ENCODE measurements around the gene CDK15.
"Not testable (repeated sequence)": the region's sequence is repeated elsewhere in the genome, so short reads cannot be mapped to it uniquely, and the experiment has no call there.

The CDK15 gene

DNA sequence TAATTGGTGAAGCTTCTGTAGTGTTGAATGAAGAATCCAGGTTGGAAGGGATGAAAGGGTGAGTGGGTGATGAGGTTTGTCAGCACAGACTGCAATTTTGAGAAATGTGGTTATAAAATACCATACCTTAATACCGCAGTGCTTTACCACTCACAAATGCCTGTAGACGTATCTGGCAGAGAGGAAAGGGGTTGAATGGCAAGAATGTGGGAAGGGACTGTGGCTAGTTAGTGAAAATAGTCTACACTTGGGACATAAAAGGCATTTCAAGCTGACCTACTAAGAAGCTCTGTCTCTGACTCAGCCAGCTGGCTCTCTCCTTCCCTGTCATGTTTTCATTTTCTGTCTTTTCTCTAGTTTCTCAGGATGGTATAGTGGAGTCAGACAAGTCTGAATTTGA lies 25.1 kb downstream of the CDK15 start:
- FAIRE-seq: no peak

DNA sequence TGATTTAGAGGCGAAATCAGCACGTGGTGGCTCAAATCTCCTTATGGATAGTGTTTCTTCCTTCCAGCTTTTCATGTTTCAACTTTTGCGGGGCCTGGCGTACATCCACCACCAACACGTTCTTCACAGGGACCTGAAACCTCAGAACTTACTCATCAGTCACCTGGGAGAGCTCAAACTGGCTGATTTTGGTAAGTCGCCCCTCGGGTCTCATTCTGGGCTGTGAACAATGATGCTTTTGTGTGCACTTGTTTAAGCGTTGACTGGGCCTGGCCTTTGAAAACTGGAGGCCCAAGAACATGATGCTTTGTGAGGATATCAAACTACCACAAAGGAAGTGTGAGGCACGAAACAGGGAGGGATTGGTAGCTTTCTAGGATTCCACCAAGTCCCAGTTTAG lies 27.4 kb downstream of the CDK15 start:
- FAIRE-seq: no peak

DNA sequence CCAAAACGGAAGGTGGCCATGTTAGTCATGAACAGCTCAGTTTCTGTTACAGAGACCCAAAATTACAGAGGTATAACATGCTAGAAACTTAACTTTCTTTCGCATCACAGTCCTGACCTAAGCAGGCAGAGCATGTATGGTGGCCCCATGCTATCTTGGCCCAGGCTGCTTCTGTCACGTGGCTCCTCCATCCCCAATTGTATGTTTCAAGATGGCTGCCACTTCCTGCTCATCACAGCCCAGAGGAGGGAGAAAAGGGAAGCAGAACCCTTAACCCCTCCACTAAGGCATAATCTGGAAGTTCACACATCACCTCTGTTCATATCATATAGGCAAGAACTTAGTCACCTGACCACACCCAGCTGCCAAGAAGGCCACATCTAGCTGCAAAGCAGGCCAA lies 28.7 kb downstream of the CDK15 start:
- no peak for FAIRE-seq

DNA sequence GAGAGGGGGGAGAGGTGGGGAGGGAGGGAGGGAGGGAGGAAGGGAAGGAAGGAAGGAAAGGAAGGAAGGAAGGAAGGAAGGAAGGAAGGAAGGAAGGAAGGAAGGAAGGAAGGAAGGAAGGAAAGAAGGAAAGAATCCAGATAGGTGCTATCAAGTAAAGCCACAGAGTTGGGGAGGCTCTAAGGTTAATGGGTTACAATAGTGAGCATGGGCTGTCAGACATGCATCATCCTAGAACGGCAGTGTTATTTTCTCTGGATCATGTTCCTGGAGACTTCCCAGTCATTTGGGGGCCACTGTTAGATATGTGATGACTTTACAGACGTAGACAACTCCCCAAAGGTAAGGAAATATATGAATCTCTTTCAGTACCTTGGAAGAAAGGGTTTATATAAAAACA lies 31.1 kb downstream of the CDK15 start:
- FAIRE-seq: no peak

DNA sequence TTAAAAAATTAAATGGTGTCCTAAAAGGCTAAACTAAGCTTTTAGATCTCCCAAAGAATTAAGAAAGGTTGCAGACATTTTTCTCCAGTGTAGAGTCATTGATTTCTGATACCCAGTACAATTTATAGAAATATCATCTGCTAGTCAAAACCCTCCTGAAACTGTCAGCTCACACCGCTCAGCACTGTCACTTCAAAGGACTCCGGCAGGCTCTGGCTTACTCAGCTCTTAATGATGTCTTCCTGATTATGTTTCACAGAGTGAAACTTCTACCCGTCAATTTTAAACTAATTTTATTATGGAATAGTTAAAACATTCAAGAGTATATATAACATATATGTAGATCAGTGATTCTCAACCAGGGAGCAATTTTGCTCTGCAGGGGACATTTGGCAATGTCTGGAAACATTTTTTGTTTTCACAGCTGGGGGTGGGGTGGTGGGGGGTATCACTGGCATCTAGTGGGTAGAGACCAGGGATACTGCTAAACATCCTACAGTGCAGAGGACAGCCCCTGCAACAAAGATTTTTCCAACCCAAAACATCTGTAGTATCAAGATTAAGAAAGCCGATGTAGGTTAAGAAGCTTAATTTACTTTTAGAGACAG lies 31.6 kb downstream of the CDK15 start:
- FAIRE-seq: no peak

DNA sequence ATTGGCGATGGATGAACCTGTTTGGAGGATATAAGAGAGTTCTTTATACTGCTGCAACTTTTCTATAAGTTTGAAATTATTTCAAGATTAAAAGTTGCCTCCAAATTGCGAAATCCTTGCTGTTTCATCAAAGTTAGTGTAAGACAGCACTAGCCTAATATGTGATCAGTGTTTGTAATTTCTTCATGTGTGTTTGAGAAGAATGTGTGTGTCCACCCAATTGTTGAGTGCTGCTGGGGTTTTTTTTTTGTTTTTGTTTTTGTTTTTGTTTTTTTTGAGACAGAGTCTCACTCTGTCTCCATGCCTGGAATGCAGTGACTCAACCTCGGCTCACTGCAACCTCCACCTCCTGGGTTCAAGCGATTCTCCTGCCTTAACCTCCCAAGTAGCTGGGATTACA lies 33.4 kb downstream of the CDK15 start:
- no peak for FAIRE-seq

DNA sequence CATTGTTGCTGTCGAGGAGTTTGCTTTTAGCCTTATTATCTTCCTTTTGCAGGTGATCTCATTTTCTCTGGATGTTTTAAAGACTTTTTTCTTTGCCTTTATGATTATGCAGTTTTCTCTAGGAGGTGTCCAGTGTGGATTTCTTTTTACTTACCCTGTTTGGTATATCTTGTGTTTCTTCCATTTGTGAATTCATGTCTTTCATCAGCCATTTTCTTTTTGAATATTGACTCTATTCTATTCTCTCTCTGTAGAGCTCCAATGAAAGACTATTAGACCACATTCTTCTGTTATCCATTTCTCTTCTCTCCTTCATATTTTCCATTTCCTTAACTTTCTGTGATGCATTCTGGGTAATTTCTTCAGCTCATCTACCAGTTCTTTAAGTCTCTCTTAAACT lies 34.4 kb downstream of the CDK15 start:
- FAIRE-seq: no peak

DNA sequence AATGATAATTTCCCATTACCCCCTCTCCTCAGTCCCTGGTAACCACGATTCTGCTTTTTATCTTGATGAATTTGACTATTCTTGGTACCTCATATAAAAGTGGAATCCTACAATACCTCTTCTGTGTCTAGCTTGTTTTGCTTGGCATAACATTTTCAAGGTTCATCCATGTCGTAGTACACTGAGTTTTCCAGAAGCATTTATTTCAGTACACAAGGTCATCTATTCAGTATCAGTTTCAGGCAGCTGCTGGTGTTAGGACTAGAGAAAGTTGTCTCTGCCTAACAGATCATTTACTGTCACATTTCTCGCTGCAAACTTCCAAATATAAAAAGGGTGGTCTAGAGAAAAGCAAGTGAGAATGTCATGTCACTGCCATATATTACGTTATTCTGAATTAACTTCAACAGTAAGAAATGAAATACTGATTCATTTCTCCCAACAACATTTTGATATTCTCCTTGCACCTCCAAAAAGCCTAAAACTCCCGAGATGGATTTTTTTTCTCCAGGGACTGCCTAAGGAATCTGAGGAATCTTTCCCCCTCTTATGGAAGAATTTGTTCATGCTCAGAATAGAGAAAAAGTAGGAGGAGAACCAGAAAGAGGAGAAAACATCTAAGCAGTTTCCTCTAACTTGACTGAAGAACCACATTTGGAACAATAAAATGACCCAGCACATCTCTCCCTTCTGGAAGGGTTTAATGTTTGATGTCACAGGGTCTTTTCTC lies 36.0 kb downstream of the CDK15 start:
- no peak for FAIRE-seq

DNA sequence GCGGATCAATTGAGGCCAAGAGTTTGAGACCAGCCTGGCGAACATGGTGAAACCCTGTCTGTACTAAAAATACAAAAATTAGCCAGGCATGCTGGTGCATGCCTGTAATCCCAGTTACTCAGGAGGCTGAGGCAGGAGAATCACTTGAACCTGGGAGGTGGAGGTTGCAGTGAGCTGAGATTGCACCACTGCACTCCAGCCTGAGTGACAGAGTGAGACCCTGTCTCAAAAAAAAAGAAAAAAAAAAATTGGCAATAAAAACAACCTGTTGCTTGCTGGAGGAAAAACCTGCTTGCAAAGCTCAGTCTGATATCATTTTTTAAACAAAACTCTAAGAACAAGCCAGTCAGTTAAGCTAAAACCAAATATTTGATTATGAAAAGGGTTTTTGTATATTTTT lies 38.6 kb downstream of the CDK15 start:
- FAIRE-seq: not testable (repeated sequence)

DNA sequence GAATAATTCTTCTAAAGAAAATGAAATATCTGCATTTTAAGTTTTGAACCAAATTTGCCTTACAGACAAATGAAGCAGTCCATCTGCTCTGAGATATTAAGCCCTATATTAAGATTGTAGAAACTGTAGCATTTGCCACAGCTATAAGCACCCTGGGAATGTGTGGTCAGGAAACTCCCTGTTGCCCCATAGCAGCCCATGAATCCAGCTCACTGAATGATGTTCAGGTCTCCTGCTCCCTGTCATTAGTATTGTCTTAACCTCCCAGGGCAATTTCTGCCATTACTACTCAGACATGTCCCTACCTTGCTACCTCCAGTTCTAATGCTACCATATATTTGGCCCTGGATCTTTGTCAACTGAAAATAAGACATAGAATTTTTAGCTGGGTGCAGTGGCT lies 41.1 kb downstream of the CDK15 start:
- FAIRE-seq: no peak

DNA sequence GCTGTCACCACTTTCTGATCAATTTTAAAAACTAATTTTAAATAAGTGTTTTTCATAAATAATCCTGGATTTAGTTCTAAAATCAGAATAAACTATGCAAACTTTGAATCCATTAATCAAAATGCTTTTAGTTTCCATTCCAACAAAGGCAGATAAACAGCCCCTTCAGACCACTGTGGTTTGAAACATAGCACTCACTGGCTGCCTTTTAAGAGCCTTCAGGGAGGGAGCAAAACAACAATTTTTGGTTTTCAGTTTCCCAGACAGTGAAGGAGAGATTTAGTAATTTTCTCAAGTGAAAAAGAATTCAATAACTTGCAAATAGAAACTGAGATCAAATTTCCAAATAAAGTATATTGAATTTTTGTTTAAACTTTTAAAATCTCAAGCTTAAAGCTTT lies 46.1 kb downstream of the CDK15 start:
- no peak for FAIRE-seq

DNA sequence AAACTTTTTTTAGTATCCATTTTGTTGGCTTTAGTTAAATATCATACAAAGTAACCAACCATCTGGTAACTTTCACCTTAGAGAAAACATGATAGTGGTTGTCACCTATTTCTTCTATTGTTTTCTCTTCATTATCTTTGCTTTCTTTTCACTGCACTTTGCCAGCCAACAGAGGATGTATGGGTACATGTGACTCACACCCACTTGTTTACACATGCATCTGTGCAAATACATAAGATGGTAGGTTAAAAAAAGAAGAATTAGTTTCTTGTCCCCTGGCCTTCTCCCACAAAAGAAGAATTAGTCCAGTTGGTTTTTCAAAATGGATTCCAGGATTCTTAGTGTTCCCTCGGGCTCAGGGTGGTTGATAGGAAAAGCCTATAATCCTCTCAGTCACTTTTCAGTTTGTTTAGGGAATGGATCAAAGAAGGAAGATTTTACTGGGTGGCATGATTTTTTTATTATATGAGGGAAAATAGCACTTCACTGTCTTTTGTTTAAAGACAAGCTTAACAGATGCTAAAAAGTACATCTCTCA lies 46.6 kb downstream of the CDK15 start:
- FAIRE-seq: no peak

DNA sequence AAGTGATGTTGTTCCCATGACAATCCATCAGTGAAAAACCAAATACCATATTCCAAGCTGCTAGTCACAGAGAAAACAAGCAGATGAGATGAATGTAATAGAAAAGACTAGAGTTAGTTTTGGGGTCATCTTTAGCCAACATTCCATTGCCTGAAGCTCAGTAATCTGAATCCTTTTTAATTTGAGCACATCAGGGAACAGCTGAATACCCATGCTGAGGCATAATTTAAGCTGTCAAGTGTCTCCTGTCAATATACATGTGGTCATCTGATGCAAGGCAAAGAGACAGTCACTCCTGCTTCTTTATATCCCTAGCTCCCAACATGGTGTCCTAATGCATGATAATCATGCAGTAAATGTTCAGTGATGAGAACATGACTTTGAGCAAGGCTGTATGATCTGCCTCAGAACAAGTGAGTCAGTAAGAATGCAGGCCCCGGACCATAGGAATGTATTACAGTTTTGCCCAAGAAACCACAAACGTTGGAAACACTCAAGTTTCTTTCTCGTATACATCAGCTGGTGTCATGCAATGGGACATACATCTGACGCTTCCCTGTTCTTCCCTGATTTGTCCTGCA lies 48.0 kb downstream of the CDK15 start:
- FAIRE-seq: no peak

DNA sequence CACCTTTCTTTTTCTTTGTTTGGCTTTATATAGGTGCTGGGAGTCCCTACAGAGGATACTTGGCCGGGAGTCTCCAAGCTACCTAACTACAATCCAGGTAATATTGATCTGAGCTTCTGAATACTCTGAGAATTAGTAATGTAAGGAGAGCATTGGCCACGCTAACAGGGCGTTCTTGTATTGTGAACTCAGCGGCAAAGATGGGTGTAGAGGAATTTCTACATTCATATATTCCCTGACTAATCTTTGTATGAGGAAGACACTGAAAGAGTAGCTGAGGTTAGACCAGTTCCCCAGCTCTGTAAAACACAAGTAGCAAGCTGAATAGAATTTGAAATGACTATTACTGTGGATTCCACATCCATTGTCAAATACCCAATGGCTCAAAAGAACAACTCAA lies 48.5 kb downstream of the CDK15 start:
- no peak for FAIRE-seq

DNA sequence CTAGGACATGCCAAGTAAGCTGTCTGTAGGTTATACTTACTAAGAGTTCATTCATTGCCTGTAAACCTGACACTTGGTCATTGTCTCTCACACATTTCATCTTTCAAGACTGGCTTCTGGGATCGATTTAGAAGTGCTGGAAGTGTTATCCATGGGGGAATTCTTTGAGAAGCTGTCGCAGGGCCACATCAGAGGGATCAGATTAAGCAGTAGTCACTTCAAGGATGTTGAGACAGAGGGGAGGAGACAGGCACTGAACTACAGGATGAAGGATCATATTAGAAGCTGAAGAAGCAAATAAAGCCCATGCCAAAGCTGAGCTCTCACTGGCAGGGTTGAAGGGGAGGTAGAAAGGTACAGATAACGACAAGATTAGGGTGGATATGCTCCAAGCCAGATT lies 49.0 kb downstream of the CDK15 start:
- no peak for FAIRE-seq

DNA sequence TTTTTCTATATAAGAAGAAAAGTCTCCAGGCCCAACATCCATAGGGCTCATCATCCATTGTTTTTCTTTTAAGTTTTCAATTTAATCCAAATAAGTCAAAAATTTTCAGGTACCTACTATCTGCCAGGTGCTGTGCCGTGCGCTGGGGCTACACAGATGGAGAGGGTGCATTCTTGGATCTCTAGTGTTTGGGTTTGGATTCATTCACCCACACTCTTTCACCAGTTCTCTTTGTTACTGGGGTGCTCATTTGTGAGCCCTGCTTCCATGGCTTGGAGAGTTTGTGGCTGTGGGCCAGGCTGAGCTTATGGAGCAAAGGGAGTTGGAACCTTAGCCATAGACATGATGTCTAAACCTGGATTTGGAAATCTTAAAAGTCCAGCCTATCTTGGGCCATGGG lies 51.0 kb downstream of the CDK15 start:
- FAIRE-seq: no peak

DNA sequence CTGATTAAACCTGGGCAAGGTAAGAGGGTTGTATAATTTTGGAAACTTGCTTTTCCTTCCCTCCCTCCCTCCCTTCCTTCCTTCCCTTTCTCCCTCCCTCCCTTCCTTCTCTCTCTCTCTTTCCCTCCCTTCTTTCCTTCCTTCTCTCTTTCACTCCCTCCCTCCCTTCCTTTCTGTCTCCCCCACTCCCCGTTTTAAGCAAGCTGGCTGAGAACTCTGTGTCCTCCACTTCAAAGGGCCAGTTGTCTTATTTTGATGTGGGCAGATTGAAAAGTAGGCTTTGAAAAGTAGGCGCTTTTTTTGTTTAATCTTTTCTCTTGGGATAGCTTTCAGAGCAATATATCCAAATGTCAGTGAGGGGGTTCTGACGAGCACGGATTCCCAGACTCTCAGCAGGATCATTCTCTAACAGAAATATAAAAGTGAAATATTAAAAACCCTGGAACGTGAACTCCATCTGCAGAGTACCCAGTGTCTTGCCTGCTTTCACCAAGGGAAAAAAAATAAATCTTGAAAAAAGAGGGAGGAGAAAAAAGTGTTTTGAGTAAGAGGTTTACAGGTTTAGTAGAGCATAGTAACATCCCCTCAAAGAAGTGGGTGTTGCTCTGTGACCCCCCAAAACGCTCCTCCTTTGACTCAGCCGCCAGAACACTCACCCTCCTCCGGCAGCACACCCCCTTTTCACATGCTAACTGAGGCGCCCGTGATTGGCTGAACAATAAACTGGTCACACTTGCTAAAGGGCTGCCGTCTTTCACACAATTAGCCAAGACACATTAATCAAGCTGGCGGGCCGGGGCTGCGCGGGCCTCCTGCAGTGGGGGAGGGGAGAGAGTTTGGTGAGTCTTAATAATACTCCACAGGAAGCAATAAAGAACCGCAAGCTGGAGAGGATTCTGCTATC lies 52.2 kb downstream of the CDK15 start:
- FAIRE-seq: no peak

DNA sequence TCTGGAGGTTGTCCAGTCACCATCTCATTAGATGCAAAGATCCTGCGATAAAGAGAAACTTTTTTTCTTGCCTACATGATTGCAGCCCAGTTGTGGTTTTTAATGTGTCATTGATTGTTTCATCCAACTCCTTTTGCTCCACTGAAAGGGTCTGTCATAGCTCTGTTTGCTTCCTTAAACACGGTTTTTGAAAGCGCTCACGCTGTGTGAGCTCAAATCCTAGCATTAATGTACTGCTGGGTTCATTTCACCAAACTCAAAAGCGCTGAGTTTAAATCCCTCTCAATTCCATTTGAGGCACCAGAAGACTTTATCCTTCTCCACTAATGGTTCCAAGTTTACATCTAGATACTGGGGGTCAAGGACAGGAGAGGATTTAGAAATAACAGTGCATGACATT lies 53.6 kb downstream of the CDK15 start:
- FAIRE-seq: no peak

DNA sequence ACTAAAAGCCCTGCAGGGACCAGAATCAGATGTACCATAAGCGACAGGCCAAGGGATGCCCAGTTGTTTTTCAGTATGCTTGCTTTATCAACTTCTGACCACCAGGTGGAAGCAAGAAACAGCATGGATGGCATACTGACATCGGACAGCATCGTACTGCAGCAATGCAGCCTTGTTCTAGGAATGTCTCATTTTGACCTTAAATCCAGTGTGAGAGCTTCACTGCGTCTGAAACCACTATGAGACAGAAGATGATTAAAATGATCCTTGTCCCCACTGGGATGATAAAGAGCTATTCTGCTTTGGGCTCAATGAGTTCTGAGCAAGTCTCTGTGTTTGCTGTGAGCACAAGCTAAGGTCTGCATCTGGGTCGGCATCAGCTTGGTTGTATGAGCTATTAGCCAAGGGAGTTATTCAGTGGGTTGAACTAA lies 54.3 kb downstream of the CDK15 start:
- peak; percentile 84 for FAIRE-seq

DNA sequence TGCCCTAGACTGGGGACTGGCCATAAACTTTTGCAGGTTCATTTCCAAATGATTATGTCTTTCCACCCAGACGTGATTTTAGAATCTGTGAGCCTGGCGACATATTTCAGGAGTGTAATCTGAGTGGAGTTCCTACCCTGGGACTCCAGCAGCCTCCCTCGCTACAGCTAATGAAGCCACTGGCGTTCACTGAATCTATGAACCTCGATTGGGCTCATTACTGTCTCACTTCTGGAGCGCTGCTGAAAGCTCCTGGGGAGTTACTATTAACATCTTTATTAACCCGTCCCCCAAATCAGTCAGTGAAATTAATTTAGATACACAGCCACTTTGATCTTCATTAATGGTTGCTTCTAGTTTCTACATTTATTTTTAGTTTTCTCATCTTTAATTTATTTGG lies 56.5 kb downstream of the CDK15 start:
- FAIRE-seq: no peak

DNA sequence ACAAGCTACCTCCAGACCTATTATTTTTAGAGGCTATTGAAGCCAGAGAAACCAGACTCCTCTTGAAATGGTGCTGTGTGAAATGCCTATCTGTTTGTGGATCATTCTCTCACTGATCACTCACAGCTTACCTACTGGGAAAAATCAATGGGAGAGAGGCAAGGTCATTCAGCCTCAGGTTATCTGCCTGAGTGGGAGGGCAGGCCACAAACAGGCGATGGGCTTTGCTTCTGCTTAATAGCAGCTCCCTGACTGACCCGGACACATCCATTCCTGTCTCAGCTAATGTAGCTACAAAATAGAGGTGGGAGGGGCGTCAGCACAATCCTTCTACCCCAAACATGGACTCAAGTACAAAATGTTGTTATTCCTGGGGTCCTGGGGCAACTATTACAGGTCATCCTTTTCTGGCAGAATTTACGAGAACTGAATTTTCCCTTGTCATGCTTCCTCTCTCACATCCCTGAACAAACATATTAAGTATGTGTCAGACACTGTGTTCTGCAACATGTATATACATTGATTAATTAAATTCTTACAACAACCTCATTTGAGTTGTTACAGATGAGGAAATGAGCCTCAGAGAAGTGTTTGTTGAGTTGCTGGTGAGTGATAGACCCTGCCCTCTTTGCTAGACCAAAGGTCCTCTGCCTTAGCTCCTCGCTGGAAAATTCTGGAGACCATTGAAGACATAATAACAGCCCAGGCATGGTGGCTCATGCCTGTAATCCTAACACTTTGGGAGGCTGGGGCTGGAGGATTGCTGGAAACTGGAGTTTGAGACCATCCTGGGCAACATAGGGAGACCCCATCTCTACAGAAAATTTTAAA lies 60.5 kb downstream of the CDK15 start:
- FAIRE-seq: no peak

DNA sequence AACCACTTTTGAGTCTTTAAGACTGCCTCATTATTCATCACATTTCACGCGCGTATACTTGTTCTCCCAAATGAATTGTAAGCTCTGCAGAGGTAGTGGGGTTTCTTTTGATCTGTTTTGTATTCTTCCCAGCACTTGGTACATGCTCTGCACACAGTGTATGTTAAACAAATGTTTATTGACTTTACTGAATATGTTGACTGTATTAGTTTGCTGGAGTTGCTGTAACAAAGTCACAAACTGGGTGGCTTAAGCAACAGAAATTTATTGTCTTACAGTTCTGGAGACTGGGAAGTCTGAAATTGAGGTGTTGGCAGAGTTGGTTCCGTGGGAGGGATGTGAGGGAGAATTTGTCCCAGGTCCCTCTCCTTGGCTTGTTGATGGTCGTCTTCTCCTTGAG lies 65.1 kb downstream of the CDK15 start:
- no peak for FAIRE-seq
